K562 (cell line): ENCODE measurements around the gene JUNB. TPM values are rescaled to one million over a fixed set of nuclear protein-coding genes. Genes with fewer than 3 reads are reported as not detected.

Experiments
- NR3C1 ChIP-seq: sonication (generic); formaldehyde crosslinking; IDR thresholded peaks from 2 replicates; pipeline ENCODE4 v1.8.1; 2022; ENCODE audit warnings: missing genetic modification reagents
- NRF1 ChIP-seq, 2 experiments: fragments of 450-650 bp; IDR thresholded peaks in 1 of 2; conservative IDR thresholded peaks in 1 of 2; 2 replicates each; pipeline ENCODE4 v1.6.1; 2014; ENCODE audit warnings: mild to moderate bottlenecking in 2 of 2
- RCOR1 ChIP-seq, 2 experiments: IDR thresholded peaks; 2 replicates each; pipeline ENCODE4 v1.6.1; 2012; ENCODE audit warnings: low read depth in 2 of 2, low read length in 2 of 2, borderline replicate concordance in 1 of 2, improper control_type of control experiment in 1 of 2
- ZNF644 ChIP-seq: fragments of 200-800 bp; sonication (Bioruptor generic); IDR thresholded peaks from 2 replicates; pipeline ENCODE4 v1.6.1; 2016; ENCODE audit warnings: low read depth, missing genetic modification characterization, missing compliant biosample characterization
- polyA plus RNA-seq, 8 experiments: library from polyadenylated mRNA; depleted of rRNA in 4 of 8; stranded (reverse) in 5 of 8; unstranded in 3 of 8; fragments of >200 nt; fragmentation: Nextera tagmentation in 2 of 8; fragmentation: Illumina TruSeq in 1 of 8; extraction: Ambion mirVana in 2 of 8; extraction: Trizol in 1 of 8; gene quantifications; 2 replicates each; pipeline versions ENCODE4 v1.2.1 to v1.2.3, GENCODE V29; 2011 to 2014; ENCODE audit warnings: inconsistent platforms in 1 of 8, missing spikeins in 1 of 8
- total RNA-seq, 7 experiments: library from RNA; depleted of rRNA in 6 of 7; stranded (reverse); fragments of >200 nt in 6 of 7; fragmentation: Illumina TruSeq in 2 of 7; extraction: Trizol in 2 of 7; gene quantifications; 2 replicates each; pipeline versions ENCODE4 v1.2.1 to v1.2.3, GENCODE V29; 2011 to 2021; ENCODE audit warnings: low replicate concordance in 1 of 7
- TF ChIP-seq, protein P1 (sequence below): IDR thresholded peaks from 3 replicates; pipeline ENCODE4 v1.6.1; 2011; ENCODE audit warnings: borderline replicate concordance, mild to moderate bottlenecking, moderate library complexity; ENCODE audit not compliant: insufficient read length; ENCODE audit errors: extremely low read depth
- TF ChIP-seq, protein P2 (sequence below), 2 experiments: fragments of 450-650 bp; formaldehyde crosslinking in 1 of 2; IDR thresholded peaks; 2 replicates each; pipeline versions ENCODE4 v1.4.0 to v1.6.1; 2014 to 2020; ENCODE audit warnings: mild to moderate bottlenecking in 2 of 2, borderline replicate concordance in 1 of 2, low read depth in 1 of 2
- TF ChIP-seq, protein P3 (sequence below): fragments of 450-650 bp; formaldehyde crosslinking; IDR thresholded peaks from 2 replicates; pipeline ENCODE4 v1.4.0; 2022; ENCODE audit warnings: mild to moderate bottlenecking, moderate library complexity
- TF ChIP-seq, protein P4 (sequence below): fragments of 250-450 bp; sonication (Bioruptor Pico); IDR thresholded peaks from 2 replicates; pipeline ENCODE4 v1.8.0; 2022; ENCODE audit warnings: inconsistent platforms, mild to moderate bottlenecking, moderate library complexity, borderline replicate concordance
- TF ChIP-seq, protein P5 (sequence below): fragments of 250-450 bp; sonication (Bioruptor Pico); IDR thresholded peaks from 2 replicates; pipeline ENCODE4 v1.4.0; 2020; ENCODE audit warnings: borderline replicate concordance

The JUNB gene
- total and polyA plus RNA-seq, 9 of the 15 experiments (the other 6 are each of a cell fraction or from before 2014, with no cell fraction given), result 0.23 to 88.1 (median 13.1) TPM

DNA sequence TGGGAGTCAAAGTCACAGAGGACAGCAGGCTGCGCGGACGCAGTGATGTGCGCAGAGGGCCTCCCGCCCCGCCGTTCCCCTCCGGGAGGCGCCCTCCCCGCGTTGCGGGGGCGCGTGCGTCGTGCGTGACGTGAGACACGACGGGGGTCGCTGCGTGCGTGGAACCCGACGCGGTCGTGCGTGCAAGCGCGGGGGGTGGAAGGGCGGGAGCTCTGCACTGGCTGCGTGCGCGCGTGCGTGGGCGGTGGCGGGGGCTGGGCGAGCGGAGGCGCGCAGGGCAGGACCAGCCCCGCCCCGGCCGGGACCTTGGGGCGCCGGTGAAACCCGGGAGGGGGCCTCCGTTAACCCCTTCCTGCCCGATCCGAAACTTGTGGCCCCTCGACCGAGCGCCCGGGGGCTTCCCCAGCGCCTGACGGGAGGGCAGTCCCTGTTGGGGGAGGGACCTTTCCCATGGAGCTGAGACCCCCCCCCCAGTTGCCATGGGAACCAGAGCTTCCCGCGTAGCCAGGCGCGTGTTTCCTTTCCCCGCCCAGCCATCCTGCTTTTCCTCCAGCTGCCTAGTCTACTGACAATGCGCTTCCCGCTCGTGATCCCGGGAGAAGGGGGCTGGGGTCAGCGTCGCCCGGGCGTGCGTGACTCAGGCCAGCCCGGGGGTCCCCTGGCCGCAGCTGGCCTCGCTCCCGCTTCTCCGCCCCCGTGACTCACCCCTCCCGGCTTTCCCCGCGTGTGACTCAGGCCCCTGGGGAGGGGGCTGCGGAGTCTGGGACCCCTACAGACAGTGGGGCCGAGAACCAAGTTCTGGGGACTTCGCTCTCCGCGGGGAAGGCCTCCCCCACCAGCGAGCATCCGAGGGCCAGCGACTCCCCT is 8.6 kb upstream of the JUNB start (continued):
- TF ChIP-seq NRF1 (conservative IDR thresholded peaks at IDR 0.05 in 1 of 2, IDR thresholded peaks at IDR 0.05 in 1 of 2) (peak; percentile 90 to 92), ZNF644 (tag) (0 out of 2 replicates have a peak, but pooled peaks have one; percentile 9), RCOR1 (IDR thresholded peaks at IDR 0.05; ENCODE audit: borderline replicate concordance in 1 of 2, low read depth in 2 of 2, low read length in 2 of 2) (peak in 1 of 2 experiments; percentile 67; a peak in 2 of 4 replicates), NR3C1 (CRISPR knock-in tag) (peak; percentile 32; the same call in 1 of the 2 replicates)
- TF ChIP-seq, protein P1, sequence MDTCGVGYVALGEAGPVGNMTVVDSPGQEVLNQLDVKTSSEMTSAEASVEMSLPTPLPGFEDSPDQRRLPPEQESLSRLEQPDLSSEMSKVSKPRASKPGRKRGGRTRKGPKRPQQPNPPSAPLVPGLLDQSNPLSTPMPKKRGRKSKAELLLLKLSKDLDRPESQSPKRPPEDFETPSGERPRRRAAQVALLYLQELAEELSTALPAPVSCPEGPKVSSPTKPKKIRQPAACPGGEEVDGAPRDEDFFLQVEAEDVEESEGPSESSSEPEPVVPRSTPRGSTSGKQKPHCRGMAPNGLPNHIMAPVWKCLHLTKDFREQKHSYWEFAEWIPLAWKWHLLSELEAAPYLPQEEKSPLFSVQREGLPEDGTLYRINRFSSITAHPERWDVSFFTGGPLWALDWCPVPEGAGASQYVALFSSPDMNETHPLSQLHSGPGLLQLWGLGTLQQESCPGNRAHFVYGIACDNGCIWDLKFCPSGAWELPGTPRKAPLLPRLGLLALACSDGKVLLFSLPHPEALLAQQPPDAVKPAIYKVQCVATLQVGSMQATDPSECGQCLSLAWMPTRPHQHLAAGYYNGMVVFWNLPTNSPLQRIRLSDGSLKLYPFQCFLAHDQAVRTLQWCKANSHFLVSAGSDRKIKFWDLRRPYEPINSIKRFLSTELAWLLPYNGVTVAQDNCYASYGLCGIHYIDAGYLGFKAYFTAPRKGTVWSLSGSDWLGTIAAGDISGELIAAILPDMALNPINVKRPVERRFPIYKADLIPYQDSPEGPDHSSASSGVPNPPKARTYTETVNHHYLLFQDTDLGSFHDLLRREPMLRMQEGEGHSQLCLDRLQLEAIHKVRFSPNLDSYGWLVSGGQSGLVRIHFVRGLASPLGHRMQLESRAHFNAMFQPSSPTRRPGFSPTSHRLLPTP, result no peak
- TF ChIP-seq, protein P2, sequence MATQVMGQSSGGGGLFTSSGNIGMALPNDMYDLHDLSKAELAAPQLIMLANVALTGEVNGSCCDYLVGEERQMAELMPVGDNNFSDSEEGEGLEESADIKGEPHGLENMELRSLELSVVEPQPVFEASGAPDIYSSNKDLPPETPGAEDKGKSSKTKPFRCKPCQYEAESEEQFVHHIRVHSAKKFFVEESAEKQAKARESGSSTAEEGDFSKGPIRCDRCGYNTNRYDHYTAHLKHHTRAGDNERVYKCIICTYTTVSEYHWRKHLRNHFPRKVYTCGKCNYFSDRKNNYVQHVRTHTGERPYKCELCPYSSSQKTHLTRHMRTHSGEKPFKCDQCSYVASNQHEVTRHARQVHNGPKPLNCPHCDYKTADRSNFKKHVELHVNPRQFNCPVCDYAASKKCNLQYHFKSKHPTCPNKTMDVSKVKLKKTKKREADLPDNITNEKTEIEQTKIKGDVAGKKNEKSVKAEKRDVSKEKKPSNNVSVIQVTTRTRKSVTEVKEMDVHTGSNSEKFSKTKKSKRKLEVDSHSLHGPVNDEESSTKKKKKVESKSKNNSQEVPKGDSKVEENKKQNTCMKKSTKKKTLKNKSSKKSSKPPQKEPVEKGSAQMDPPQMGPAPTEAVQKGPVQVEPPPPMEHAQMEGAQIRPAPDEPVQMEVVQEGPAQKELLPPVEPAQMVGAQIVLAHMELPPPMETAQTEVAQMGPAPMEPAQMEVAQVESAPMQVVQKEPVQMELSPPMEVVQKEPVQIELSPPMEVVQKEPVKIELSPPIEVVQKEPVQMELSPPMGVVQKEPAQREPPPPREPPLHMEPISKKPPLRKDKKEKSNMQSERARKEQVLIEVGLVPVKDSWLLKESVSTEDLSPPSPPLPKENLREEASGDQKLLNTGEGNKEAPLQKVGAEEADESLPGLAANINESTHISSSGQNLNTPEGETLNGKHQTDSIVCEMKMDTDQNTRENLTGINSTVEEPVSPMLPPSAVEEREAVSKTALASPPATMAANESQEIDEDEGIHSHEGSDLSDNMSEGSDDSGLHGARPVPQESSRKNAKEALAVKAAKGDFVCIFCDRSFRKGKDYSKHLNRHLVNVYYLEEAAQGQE (IDR thresholded peaks at IDR 0.05; ENCODE audit: borderline replicate concordance), result peak; percentile 30; the same call in 1 of the 2 replicates
- TF ChIP-seq, protein P2 (CRISPR knock-in tag; IDR thresholded peaks at IDR 0.05; ENCODE audit: low read depth), result no peak; the same call in 1 of the 2 replicates
- TF ChIP-seq, protein P3, sequence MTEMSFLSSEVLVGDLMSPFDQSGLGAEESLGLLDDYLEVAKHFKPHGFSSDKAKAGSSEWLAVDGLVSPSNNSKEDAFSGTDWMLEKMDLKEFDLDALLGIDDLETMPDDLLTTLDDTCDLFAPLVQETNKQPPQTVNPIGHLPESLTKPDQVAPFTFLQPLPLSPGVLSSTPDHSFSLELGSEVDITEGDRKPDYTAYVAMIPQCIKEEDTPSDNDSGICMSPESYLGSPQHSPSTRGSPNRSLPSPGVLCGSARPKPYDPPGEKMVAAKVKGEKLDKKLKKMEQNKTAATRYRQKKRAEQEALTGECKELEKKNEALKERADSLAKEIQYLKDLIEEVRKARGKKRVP, result no peak
- TF ChIP-seq, protein P4, sequence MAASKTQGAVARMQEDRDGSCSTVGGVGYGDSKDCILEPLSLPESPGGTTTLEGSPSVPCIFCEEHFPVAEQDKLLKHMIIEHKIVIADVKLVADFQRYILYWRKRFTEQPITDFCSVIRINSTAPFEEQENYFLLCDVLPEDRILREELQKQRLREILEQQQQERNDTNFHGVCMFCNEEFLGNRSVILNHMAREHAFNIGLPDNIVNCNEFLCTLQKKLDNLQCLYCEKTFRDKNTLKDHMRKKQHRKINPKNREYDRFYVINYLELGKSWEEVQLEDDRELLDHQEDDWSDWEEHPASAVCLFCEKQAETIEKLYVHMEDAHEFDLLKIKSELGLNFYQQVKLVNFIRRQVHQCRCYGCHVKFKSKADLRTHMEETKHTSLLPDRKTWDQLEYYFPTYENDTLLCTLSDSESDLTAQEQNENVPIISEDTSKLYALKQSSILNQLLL (CRISPR knock-in tag), result no peak
- TF ChIP-seq, protein P5, sequence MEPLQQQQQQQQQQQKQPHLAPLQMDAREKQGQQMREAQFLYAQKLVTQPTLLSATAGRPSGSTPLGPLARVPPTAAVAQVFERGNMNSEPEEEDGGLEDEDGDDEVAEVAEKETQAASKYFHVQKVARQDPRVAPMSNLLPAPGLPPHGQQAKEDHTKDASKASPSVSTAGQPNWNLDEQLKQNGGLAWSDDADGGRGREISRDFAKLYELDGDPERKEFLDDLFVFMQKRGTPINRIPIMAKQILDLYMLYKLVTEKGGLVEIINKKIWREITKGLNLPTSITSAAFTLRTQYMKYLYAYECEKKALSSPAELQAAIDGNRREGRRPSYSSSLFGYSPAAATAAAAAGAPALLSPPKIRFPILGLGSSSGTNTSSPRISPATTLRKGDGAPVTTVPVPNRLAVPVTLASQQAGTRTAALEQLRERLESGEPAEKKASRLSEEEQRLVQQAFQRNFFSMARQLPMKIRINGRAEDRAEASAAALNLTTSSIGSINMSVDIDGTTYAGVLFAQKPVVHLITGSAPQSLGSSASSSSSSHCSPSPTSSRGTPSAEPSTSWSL (CRISPR knock-in tag), result no peak
